GF-D8 (cell line): Measurements from ENCODE around the gene HS3ST3A1.

Experiments used
- DNase-seq: peaks from one replicate; lab custom pipeline; 2025; lab: John Stamatoyannopoulos, UW

Gene HS3ST3A1

GRCh38 chr17:13598353-13599167 is 3.2 kb downstream of the HS3ST3A1 start:
- DNase-seq = no peak

GRCh38 chr17:13597723-13598347 is 3.9 kb downstream of the HS3ST3A1 start:
- DNase-seq = no peak

- DNase-seq = no peak
Observed at GRCh38 chr17:13596241-13596923, 5.3 kb downstream of the HS3ST3A1 start.

GRCh38 chr17:13595599-13595899 is 6.2 kb downstream of the HS3ST3A1 start:
- DNase-seq = no peak

GRCh38 chr17:13594762-13595598 is 6.7 kb downstream of the HS3ST3A1 start:
- DNase-seq = peak; percentile 24

GRCh38 chr17:13594310-13594709 is 7.4 kb downstream of the HS3ST3A1 start:
- DNase-seq = no peak

GRCh38 chr17:13593757-13594156 is 8.0 kb downstream of the HS3ST3A1 start:
- no peak for DNase-seq

- DNase-seq = no peak
Observed at GRCh38 chr17:13593021-13593751, 8.5 kb downstream of the HS3ST3A1 start.

- no peak for DNase-seq
Observed at GRCh38 chr17:13592427-13592826, 9.3 kb downstream of the HS3ST3A1 start.

GRCh38 chr17:13590441-13590840 is 11.3 kb downstream of the HS3ST3A1 start:
- no peak for DNase-seq

- no peak for DNase-seq
Observed at GRCh38 chr17:13589658-13590057, 12.1 kb downstream of the HS3ST3A1 start.

GRCh38 chr17:13587487-13588338 is 14.0 kb downstream of the HS3ST3A1 start:
- no peak for DNase-seq

- no peak for DNase-seq
Observed at GRCh38 chr17:13584701-13585080, 17.0 kb downstream of the HS3ST3A1 start.

GRCh38 chr17:13583996-13584700 is 17.6 kb downstream of the HS3ST3A1 start:
- DNase-seq = no peak

GRCh38 chr17:13582776-13583547 is 18.8 kb downstream of the HS3ST3A1 start:
- no peak for DNase-seq

- no peak for DNase-seq
Observed at GRCh38 chr17:13581925-13582324, 19.8 kb downstream of the HS3ST3A1 start.

- no peak for DNase-seq
Observed at GRCh38 chr17:13580790-13581189, 20.9 kb downstream of the HS3ST3A1 start.

GRCh38 chr17:13576661-13577526 is 24.8 kb downstream of the HS3ST3A1 start:
- DNase-seq = no peak
